Ureter (tissue), 1 donor: ENCODE measurements around the gene LMX1A. TPM values are rescaled to one million over a fixed set of nuclear protein-coding genes. Genes with fewer than 3 reads are reported as not detected.

Source experiments
- DNase-seq: peaks from one replicate; pipeline ENCODE4 v3.0.0-alpha.2; 2020; ENCODE audit warnings: low spot score
- total RNA-seq: library from RNA; stranded (reverse); gene quantifications from one replicate; pipeline ENCODE4 v1.2.4, GENCODE V29; 2023
- donor health status: DM: yes; HTN: yes; CAD: no.

Gene LMX1A
- total RNA-seq, 1 donor from 2014 or later: not detected

DNA sequence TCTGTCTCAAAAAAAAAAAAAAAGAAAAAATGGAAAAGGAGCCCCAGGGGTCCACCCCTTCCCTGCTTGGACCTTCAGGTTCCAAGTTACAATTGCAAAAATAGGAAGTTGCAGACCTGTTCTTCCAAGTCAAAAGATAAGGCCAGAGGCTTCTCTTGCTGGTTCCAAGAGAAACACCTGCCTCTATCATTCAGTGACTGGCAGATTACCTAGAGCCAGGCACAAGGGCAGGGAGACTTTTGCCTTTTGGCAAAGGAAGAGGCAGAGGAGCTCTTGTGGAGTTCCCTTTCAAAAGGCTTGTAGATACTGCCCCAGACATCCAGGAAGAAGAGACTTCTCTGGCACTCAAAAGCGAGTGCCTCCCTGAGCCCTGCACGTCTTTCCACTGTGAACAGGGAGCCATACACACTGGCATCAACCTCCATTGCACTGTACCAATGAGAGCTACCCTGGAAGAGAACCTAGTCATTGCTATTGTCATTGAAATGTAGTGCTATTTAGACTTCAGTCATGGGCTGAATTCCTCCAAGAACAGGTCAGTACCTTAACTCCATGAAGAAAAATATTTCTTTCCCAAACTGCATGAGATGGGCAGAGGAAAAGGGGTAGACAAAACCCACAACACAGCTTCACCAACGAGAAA, 91.2 kb downstream of the LMX1A start:
- DNase-seq: no peak

DNA sequence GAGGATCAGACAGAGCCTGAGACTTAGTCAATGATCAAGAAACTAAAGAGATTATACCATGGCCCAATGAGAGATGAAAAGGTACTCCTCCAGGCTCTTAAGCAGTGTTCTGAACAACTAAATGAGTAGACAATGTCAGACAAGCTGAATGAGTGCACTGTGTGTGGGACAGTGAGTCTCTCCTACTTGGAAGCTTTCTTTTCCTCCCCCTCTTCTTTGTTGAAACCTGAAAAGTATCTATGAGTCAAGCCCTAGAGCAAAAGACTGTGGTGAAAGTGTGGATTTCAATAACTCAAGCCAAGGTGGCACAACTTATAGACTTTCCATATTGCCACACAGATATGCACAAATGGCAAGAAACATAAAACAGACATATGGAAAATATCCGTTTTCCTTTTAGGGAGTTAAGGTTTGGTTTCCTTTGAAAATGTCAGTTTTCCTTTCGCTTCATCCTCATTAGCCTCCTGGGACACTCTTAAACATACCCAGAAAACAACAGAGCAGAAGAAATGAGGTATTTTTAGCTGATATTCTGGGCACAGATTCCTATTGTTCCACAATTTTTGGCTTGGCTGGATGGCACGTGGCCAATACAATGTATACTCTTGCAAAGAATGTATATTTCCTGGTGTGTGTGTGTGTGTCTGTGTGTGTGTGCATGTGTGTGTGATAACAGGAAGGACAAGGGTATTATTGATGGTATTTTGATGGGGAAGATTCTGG, 96.6 kb downstream of the LMX1A start:
- no peak for DNase-seq

GRCh38 chr1:165259236-165259635, 97.3 kb downstream of the LMX1A start:
- DNase-seq: no peak

GRCh38 chr1:165257969-165258459, 98.5 kb downstream of the LMX1A start:
- DNase-seq: peak; percentile 67

GRCh38 chr1:165254896-165255625, 101.5 kb downstream of the LMX1A start:
- DNase-seq: no peak

DNA sequence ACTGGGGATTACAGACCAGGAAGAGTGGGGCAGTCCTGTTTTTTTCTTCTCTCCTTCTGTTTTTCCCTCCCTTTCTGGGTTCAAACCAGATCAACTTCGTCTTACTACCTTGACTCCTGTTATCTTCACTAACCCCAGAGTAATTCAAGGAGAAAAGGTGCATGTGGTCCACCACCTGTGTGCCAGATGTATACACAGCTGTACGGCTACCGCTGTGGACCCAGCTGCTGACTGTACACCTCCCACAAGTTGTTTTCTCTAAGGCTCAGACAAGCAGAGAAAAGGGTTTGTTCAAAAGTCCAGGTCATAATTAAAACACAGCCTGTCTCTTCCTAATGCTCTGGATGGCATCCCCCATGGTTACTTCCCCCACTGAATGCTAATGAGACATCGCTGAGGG, 102.1 kb downstream of the LMX1A start:
- DNase-seq: no peak

DNA sequence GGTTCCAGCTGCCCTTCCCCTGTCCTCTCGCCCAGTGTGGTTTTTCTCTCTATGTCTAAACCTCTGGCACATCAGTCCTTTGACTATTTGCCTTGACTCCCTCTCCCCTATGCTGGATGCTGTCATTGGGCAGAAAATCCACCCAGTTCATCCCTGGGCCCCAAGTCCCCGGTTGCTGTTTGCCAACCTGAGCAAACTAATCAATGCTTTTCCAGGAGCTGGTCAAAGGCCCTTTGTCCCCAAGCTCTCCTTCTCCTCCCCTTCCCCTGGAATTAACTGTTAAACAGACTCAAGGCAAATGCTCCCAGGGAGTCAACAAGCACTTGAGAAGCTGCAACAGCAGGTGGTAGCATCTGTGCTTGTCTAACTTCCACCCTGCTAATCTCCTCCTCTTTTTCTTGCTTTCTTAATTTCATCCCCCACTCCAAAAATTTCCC, 102.7 kb downstream of the LMX1A start:
- no peak for DNase-seq

DNA sequence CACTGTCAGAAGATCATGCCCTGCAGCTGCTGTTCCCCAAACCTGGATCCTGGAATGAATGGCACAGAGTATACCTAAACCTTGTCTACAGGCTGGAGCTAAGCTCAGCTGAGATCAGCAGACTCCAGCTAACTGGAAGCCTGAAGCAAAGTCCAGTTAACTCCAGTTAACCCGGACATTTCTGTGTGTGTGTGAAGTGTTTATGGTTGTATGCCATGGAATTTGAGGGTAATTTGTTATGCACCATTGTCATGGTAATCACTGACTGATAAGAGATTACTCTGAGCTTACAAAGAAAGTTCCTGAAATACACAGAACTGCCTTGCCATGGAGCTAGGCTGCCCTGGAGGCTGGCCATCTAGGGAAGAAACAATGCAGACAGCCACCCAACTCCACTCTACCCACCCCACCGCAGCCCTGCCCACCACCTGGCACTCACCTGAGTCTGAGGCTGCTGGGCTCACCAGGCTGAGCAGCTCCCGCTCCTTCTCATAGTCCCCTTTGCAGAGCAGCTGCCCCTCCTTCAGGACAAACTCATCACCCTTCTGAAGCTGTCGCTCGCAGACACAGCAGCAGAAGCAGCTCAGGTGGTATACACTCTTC, 107.4 kb downstream of the LMX1A start:
- DNase-seq: no peak

- no peak for DNase-seq
Observed at GRCh38 chr1:165241952-165242351, 114.6 kb downstream of the LMX1A start.

- DNase-seq: no peak
Observed at GRCh38 chr1:165241321-165241720, 115.2 kb downstream of the LMX1A start.

- DNase-seq: no peak
Observed at GRCh38 chr1:165240492-165240891, 116.0 kb downstream of the LMX1A start.

GRCh38 chr1:165239873-165240272, 116.6 kb downstream of the LMX1A start:
- DNase-seq: no peak

GRCh38 chr1:165235777-165236291, 120.7 kb downstream of the LMX1A start:
- no peak for DNase-seq

GRCh38 chr1:165235155-165235776, 121.2 kb downstream of the LMX1A start:
- no peak for DNase-seq

DNA sequence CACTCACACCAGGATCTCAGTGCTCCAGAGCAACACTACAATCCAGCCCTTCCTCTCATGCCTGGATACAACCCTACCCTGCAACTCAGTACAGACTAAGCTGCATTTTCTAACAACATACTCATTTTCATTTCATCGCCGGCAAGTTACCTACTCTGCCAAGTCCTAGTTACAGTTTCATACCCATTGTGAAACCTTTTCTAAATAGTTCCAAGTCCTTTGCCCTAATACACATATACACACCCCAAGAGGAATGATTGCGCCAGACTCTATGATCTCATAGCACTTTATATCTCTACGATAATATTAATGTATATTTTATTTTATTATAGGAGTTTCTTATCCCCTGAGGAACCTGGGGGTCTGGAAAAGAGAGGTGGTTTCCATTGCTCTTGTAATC, 122.4 kb downstream of the LMX1A start:
- DNase-seq: no peak

DNA sequence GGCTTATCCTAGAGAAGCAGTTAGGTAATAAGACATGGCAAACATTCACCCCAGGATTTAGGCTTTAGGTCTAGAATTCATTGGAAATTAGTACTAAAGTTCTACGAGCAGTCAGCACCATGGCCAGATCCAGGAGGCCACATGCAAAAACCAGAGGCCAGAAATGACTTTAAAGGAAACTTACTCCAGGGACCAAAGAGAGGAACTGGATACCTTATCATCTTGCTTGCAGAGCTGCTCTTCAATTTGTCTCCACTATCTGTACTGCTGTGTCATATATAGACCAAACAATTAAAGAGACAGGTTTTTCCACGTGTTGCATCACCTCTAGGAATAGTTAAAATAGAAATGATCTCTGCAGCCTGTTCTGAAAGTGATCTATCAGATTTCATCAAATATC, 127.8 kb downstream of the LMX1A start:
- no peak for DNase-seq

- no peak for DNase-seq
Observed at GRCh38 chr1:165228111-165228655, 128.3 kb downstream of the LMX1A start.

DNA sequence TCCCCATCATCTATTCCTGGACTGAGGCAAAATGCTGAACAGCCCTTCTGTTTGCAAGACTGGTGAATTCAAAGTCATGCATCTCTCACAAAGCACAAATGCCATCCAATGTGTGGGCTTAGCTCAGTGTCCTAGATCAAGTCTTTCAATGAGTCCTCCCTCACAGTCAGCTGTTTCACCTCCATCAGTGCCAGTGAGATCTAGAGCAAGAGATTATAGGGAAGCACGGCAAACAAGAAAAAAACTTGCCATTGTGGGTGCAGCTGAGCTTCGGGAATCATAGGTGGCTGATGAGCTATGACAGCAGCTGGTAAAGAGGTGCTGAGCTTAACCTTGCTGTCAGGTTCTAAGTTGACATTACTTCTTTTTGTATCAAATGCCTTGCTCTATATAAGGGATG, 130.2 kb downstream of the LMX1A start:
- no peak for DNase-seq

DNA sequence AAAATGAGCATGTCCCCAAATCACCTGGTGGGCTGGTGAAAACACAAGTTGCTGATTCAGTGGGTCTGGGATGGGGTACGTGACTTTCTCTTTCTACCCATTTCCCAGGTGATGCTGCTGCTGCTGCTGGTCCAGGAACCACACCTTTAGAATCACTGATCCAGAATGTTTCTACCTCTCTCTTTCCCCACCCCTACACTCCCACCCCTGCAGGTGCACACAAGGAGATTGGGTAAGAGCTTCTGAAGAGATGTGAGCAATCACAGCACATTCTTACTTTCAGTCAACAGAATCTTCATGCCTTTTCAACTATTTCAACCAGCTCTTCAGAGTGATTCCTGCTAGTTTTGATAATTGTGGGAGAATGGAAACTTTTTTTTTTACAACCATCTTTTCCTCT, 130.9 kb downstream of the LMX1A start:
- no peak for DNase-seq

GRCh38 chr1:165225062-165225461, 131.5 kb downstream of the LMX1A start:
- no peak for DNase-seq

GRCh38 chr1:165224504-165224903, 132.0 kb downstream of the LMX1A start:
- DNase-seq: no peak
